G401 (cell line): ENCODE results near the gene RHBDD2. TPM values are rescaled to one million over a fixed set of nuclear protein-coding genes. Genes with fewer than 3 reads are reported as not detected.

Source experiments
- total RNA-seq: library from RNA; depleted of rRNA; stranded (reverse); fragments of >200 nt; shearing (Covaris generic); gene quantifications from 2 replicates; pipeline ENCODE4 v1.2.3, GENCODE V29; 2014; rRNA removed

RHBDD2 gene
- total RNA-seq, 1 experiment from 2014 or later = 27.0 TPM

Other genes starting within 250 kb of the RHBDD2 start
- 19.1 and 33.2 TPM in 2 replicates for gene HIP1, start 140.1 kb upstream of the RHBDD2 start, total RNA-seq
- not detected in 2 replicates for gene CCL26, start 106.8 kb upstream of the RHBDD2 start, total RNA-seq
- not detected in 2 replicates for gene CCL24, start 65.2 kb upstream of the RHBDD2 start, total RNA-seq
- gene POR, start 36.1 kb downstream of the RHBDD2 start, total RNA-seq = 44.1 and 73.3 TPM in 2 replicates
- 18.2 and 19.6 TPM in 2 replicates for gene TMEM120A, start 115.6 kb downstream of the RHBDD2 start, total RNA-seq
- gene STYXL1, start 169.0 kb downstream of the RHBDD2 start, total RNA-seq = 61.7 TPM in 2 replicates
- 190 and 192 TPM in 2 replicates for gene MDH2, start 169.1 kb downstream of the RHBDD2 start, total RNA-seq